ENCODE data around the gene BATF.
"Not testable (repeated sequence)": the region's sequence is repeated elsewhere in the genome, so short reads cannot be mapped to it uniquely, and the experiment has no call there.

The BATF gene

GRCh38 chr14:75522224-75522982 lies at the start of gene BATF:
Gene BATF, plus strand, starts transcription at chr14:75522469. Its CDS starts 214 bp downstream, at chr14:75522683.
- H3K27ac ChIP-seq (ENCODE audit: extremely low read depth, low read depth, low read length), result no peak within 1 kb of the TSS
- no peaks in the 10 kb centered on the region for H3K9me3 ChIP-seq (ENCODE audit: control insufficient read depth, insufficient read depth, low read depth, low read length)
- H3K36me3 ChIP-seq (ENCODE audit: control insufficient read depth in 2 of 2, insufficient read depth in 1 of 2, low read length in 2 of 2), result no peaks in the 10 kb centered on the region
- no peak within 1 kb of the TSS for H3K4me3 ChIP-seq (ENCODE audit: low read depth, low read length)
- TF ChIP-seq ZFP69B (tag by site-specific recombination; IDR thresholded peaks at IDR 0.05) (no peak), ZNF221 (tag by site-specific recombination; IDR thresholded peaks at IDR 0.05; ENCODE audit: borderline replicate concordance) (no peak), ZNF121 (tag by site-specific recombination; IDR thresholded peaks at IDR 0.05) (no peak)
- CTCF ChIA-PET, result interaction anchor here (0.6 to 0.9 kb wide), 3 partner anchors 35 to 341 kb away, joined by 3 read pairs; no protein-coding TSS in a partner anchor
- no peaks in the 10 kb centered on the region for H3K4me1 ChIP-seq (ENCODE audit: control insufficient read depth, insufficient read depth, low read length)
- POLR2A ChIA-PET, result no interaction called here

GRCh38 chr14:75474127-75474526 lies 48.1 kb upstream of the BATF start:
- H3K4me3 ChIP-seq (ENCODE audit: low read depth, low read length); CTCF ChIA-PET; H3K27ac ChIP-seq (ENCODE audit: extremely low read depth, low read depth, low read length); H3K4me1 ChIP-seq (ENCODE audit: control insufficient read depth, insufficient read depth, low read length); H3K36me3 ChIP-seq (ENCODE audit: control insufficient read depth in 2 of 2, insufficient read depth in 1 of 2, low read length in 2 of 2); H3K9me3 ChIP-seq (ENCODE audit: control insufficient read depth, insufficient read depth, low read depth, low read length); POLR2A ChIA-PET: not testable (repeated sequence)

DNA sequence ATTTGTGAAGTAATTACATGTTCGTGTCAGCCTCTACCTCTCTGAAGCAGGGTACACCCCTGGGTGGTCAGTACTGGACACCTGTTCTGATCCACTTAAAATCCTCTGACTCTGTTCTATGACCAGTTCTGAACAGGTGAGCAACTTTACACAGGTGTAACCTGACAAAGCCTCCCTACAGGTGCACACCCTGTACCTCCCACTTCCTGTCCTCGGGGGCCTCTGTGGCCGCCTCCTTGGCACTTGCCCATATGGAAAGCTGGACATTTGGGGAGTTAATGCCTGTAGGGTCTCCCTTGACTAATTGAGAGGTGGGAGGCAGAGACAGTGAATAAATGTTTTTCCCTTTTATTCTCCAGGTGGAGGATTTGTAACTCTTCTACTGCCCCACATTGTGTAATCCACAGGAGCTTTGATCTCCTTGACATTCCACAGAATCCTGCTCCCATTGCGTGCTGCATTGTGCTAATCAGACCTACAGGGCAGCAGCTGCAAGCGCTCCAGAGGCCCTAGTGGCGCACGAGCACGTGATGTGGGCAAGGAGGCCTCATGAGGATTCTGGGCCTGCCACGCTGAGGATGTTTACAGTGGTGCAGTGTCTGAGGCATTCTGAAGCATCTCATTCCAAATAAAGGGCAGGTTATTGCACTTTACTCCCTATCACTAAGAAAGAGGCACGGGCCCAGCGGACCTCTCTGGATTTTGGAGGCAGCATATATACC lies 45.8 kb upstream of the BATF start:
- no peak for TF ChIP-seq ZNF585B (tag by site-specific recombination; IDR thresholded peaks at IDR 0.05)
- TF ChIP-seq ZNF501 (tag by site-specific recombination; IDR thresholded peaks at IDR 0.05), result no peak
- no peak for TF ChIP-seq ZNF776 (tag by site-specific recombination; IDR thresholded peaks at IDR 0.05; ENCODE audit: borderline replicate concordance)
- H3K4me1 ChIP-seq (ENCODE audit: control insufficient read depth, insufficient read depth, low read length), result no peaks in the 10 kb centered on the region
- no peaks in the 10 kb centered on the region for H3K9me3 ChIP-seq (ENCODE audit: control insufficient read depth, insufficient read depth, low read depth, low read length)
- H3K27ac ChIP-seq (ENCODE audit: extremely low read depth, low read depth, low read length), result no peak overlapping the region
- H3K36me3 ChIP-seq (ENCODE audit: control insufficient read depth in 2 of 2, insufficient read depth in 1 of 2, low read length in 2 of 2), result peaks cover 0 to 5% of the 10 kb centered on the region in 2 experiments; a peak in 1 of 3 replicates
- ChIA-PET POLR2A (no interaction called here), CTCF (interaction anchor here (0.6 to 2.3 kb wide), 2 partner anchors 12 to 505 kb away, joined by 3 to 7 read pairs; partner anchors contain the start of gene TGFB3)
- H3K4me3 ChIP-seq (ENCODE audit: low read depth, low read length), result no peak overlapping the region

- ChIA-PET POLR2A (no interaction called here), CTCF (no interaction called here)
- no peaks in the 10 kb centered on the region for H3K9me3 ChIP-seq (ENCODE audit: control insufficient read depth, insufficient read depth, low read depth, low read length)
- no peaks in the 10 kb centered on the region for H3K36me3 ChIP-seq (ENCODE audit: control insufficient read depth in 2 of 2, insufficient read depth in 1 of 2, low read length in 2 of 2)
- no peaks in the 10 kb centered on the region for H3K4me1 ChIP-seq (ENCODE audit: control insufficient read depth, insufficient read depth, low read length)
- no peak overlapping the region for H3K4me3 ChIP-seq (ENCODE audit: low read depth, low read length)
- H3K27ac ChIP-seq (ENCODE audit: extremely low read depth, low read depth, low read length), result no peak overlapping the region
- TF ChIP-seq BCL11A (tag by site-specific recombination; IDR thresholded peaks at IDR 0.05; ENCODE audit: low read depth), result no peak
- no peak for TF ChIP-seq ZNF658 (tag by site-specific recombination; IDR thresholded peaks at IDR 0.05)
- TF ChIP-seq ZNF19 (tag by site-specific recombination; IDR thresholded peaks at IDR 0.05; ENCODE audit: low read depth), result no peak
- no peak for TF ChIP-seq ZNF335 (tag by site-specific recombination; conservative IDR thresholded peaks at IDR 0.05)
- TF ChIP-seq HOXA7 (CRISPR knock-in tag; IDR thresholded peaks at IDR 0.05; ENCODE audit: borderline replicate concordance), result no peak
- no peak for TF ChIP-seq ZBTB1 (tag by site-specific recombination; IDR thresholded peaks at IDR 0.05)
- TF ChIP-seq ZNF10 (tag by site-specific recombination; IDR thresholded peaks at IDR 0.05), result no peak
- no peak for TF ChIP-seq ZBTB20 (tag by site-specific recombination; IDR thresholded peaks at IDR 0.05)
- TF ChIP-seq, protein P1, sequence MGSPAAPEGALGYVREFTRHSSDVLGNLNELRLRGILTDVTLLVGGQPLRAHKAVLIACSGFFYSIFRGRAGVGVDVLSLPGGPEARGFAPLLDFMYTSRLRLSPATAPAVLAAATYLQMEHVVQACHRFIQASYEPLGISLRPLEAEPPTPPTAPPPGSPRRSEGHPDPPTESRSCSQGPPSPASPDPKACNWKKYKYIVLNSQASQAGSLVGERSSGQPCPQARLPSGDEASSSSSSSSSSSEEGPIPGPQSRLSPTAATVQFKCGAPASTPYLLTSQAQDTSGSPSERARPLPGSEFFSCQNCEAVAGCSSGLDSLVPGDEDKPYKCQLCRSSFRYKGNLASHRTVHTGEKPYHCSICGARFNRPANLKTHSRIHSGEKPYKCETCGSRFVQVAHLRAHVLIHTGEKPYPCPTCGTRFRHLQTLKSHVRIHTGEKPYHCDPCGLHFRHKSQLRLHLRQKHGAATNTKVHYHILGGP (tag by site-specific recombination; IDR thresholded peaks at IDR 0.05), result no peak
- TF ChIP-seq ZNF341 (tag by site-specific recombination; IDR thresholded peaks at IDR 0.05; ENCODE audit: low read depth), result no peak
- TF ChIP-seq ZNF26 (tag by site-specific recombination; IDR thresholded peaks at IDR 0.05), result no peak
- TF ChIP-seq ZSCAN23 (tag by site-specific recombination; IDR thresholded peaks at IDR 0.05), result no peak
- no peak for TF ChIP-seq ZBTB17 (tag by site-specific recombination; IDR thresholded peaks at IDR 0.05)
- TF ChIP-seq ZNF600 (tag by site-specific recombination; IDR thresholded peaks at IDR 0.05), result no peak
- no peak for TF ChIP-seq ZNF416 (tag by site-specific recombination; IDR thresholded peaks at IDR 0.05)
- TF ChIP-seq ZNF223 (tag by site-specific recombination; IDR thresholded peaks at IDR 0.05), result no peak
- no peak for TF ChIP-seq ZFP69B (tag by site-specific recombination; IDR thresholded peaks at IDR 0.05)
- TF ChIP-seq ZNF2 (tag by site-specific recombination; IDR thresholded peaks at IDR 0.05), result no peak
These were observed 44.4 kb upstream of the BATF start for GRCh38 chr14:75477881-75478280.
